Panc1 (cell line): ENCODE measurements around the gene DAB2IP. TPM values are rescaled to one million over a fixed set of nuclear protein-coding genes. Genes with fewer than 3 reads are reported as not detected.

ENCODE experiments used
- ATAC-seq: fragments of 200-7000 bp; cut with Tn5 transposase; 2 replicates; pipeline ENCODE4 v1.9.1; 2020; ENCODE audit warnings: mild to moderate bottlenecking, moderate library complexity
- BruUV-seq: library from RNA; stranded (reverse); fragments of 400-500 nt; replicated peaks from 2 replicates; lab custom pipeline; 2021; lab: Mats Ljungman, UMichigan
- CTCF ChIA-PET: fragments of 300-600 bp; sonication (Branson Sonifier 250); formaldehyde crosslinking; loops from one replicate; lab custom pipeline; 2022; ENCODE audit warnings: antibody characterized with exemption; lab: Charles Lee
- POLR2A ChIA-PET: fragments of 300-600 bp; sonication (Branson Sonifier 250); formaldehyde crosslinking; loops from one replicate; lab custom pipeline; 2022; ENCODE audit warnings: antibody characterized with exemption; lab: Charles Lee
- DNase-seq: peaks from one replicate; pipeline ENCODE4 v3.0.0-alpha.2; 2010; ENCODE audit warnings: low read depth, low spot score
- H3K27ac ChIP-seq: 2 replicates; pipeline ENCODE4 v1.5.1; 2011; ENCODE audit warnings: mild to moderate bottlenecking, low read length, inconsistent platforms
- H3K27me3 ChIP-seq: fragments of 200-500 bp; sonication (Bioruptor generic); 2 replicates; pipeline ENCODE4 v1.6.0; 2014; ENCODE audit warnings: low read length, inconsistent platforms; ENCODE audit not compliant: control insufficient read depth, insufficient read depth
- H3K36me3 ChIP-seq: fragments of 200-500 bp; sonication (Bioruptor generic); 2 replicates; pipeline ENCODE4 v1.5.1; 2014; ENCODE audit warnings: inconsistent platforms, mild to moderate bottlenecking, low read length, moderate library complexity; ENCODE audit not compliant: control insufficient read depth, insufficient read depth
- H3K4me1 ChIP-seq: 2 replicates; pipeline ENCODE4 v1.5.1; 2011; ENCODE audit warnings: inconsistent platforms, mild to moderate bottlenecking, low read length, moderate library complexity; ENCODE audit not compliant: control insufficient read depth, insufficient read depth
- H3K4me3 ChIP-seq, 2 experiments: 2 replicates each; pipeline ENCODE4 v1.5.1; 2011 to 2012; ENCODE audit warnings: low read depth in 2 of 2, low read length in 2 of 2, mild to moderate bottlenecking in 2 of 2, inconsistent platforms in 1 of 2, moderate library complexity in 1 of 2
- H3K9me3 ChIP-seq: fragments of 200-500 bp; sonication (Bioruptor generic); 2 replicates; pipeline ENCODE4 v1.5.1; 2014; ENCODE audit warnings: low read depth, mild to moderate bottlenecking, inconsistent platforms, low read length, moderate library complexity; ENCODE audit not compliant: control insufficient read depth, insufficient read depth
- CTCF ChIP-seq: fragments of 450-650 bp; IDR thresholded peaks from 2 replicates; pipeline ENCODE4 v1.5.1; 2017; ENCODE audit warnings: mild to moderate bottlenecking
- POLR2AphosphoS5 ChIP-seq: IDR thresholded peaks from 2 replicates; pipeline ENCODE4 v1.6.1; 2012; ENCODE audit warnings: mild to moderate bottlenecking, low read depth, low read length, moderate library complexity
- REST ChIP-seq, 2 experiments: IDR thresholded peaks; 2 replicates each; pipeline ENCODE4 v1.6.1; 2011 to 2012; ENCODE audit warnings: low read depth in 2 of 2, control low read depth in 1 of 2, low read length in 1 of 2, mild to moderate bottlenecking in 1 of 2, moderate library complexity in 1 of 2; ENCODE audit not compliant: insufficient read depth in 1 of 2
- SIN3A ChIP-seq: IDR thresholded peaks from 2 replicates; pipeline ENCODE4 v1.6.1; 2012; ENCODE audit warnings: low read depth, mild to moderate bottlenecking, low read length, moderate library complexity, borderline replicate concordance; ENCODE audit not compliant: insufficient read depth
- TCF7L2 ChIP-seq: IDR thresholded peaks from 2 replicates; pipeline ENCODE4 v1.6.1; 2011; ENCODE audit warnings: mild to moderate bottlenecking, low read depth, low read length, inconsistent platforms
- in situ Hi-C: cut with HindIII; loops from 2 replicates; pipeline ENCODE4 v1.10.0; 2016; ENCODE audit warnings: low sequenced_read_pairs, low pct_unique_long_range_greater_than_20kb
- intact Hi-C: fragments of 100-400 bp; cut with micrococcal nuclease; formaldehyde crosslinking; loops from one replicate; pipeline ENCODE4 v1.10.0; 2022; ENCODE audit not compliant: unreplicated experiment
- total RNA-seq: library from RNA; stranded (reverse); gene quantifications from one replicate; pipeline ENCODE4 v1.2.1, GENCODE V29; 2021; ENCODE audit not compliant: unreplicated experiment

The DAB2IP gene
- total RNA-seq, 1 experiment from 2014 or later: 18.4 TPM

- BruUV-seq: no TSS peak
- ATAC-seq (no peak), DNase-seq (no peak)
- Histone ChIP-seq H3K27ac (no peak overlapping the region), H3K9me3 (no peaks in the 10 kb centered on the region), H3K4me1 (no peaks in the 10 kb centered on the region), H3K27me3 (no peaks in the 10 kb centered on the region), H3K4me3 (no peak overlapping the region), H3K36me3 (no peaks in the 10 kb centered on the region)
- TF ChIP-seq CTCF (no peak), POLR2AphosphoS5 (no peak), SIN3A (no peak), TCF7L2 (no peak), REST (IDR thresholded peaks at IDR 0.05; ENCODE audit: insufficient read depth in 1 of 2, low read depth in 2 of 2, low read length in 1 of 2) (no peak)
- POLR2A ChIA-PET: no interaction called here
- CTCF ChIA-PET: no interaction called here
- in situ Hi-C loops (no loop called here), intact Hi-C loops (no loop called here)
These were observed 47.2 kb upstream of the DAB2IP start for GRCh38 chr9:121604242-121604641.

- Histone ChIP-seq H3K9me3 (no peaks in the 10 kb centered on the region), H3K36me3 (no peaks in the 10 kb centered on the region), H3K27me3 (no peaks in the 10 kb centered on the region), H3K4me3 (no peak overlapping the region), H3K27ac (no peak overlapping the region), H3K4me1 (no peaks in the 10 kb centered on the region; the same call in 1 of the 2 replicates)
- CTCF ChIA-PET: no interaction called here
- in situ Hi-C loops: no loop called here
- no peak for DNase-seq
- BruUV-seq: no TSS peak
- POLR2A ChIA-PET: no interaction called here
- ATAC-seq: no peak
- no peak for TF ChIP-seq CTCF
- no peak for TF ChIP-seq TCF7L2
- no peak for TF ChIP-seq REST (IDR thresholded peaks at IDR 0.05; ENCODE audit: insufficient read depth in 1 of 2, low read depth in 2 of 2, low read length in 1 of 2)
- no peak for TF ChIP-seq SIN3A
- no peak for TF ChIP-seq POLR2AphosphoS5
- intact Hi-C loops: no loop called here
These were observed 46.8 kb upstream of the DAB2IP start for GRCh38 chr9:121604654-121605053.
